Fibroblast of pulmonary artery (primary cell): Measurements from ENCODE around the gene WDR43.

Experiments used
- DNase-seq: peaks from one replicate; pipeline ENCODE4 v3.0.0-alpha.2; 2010; ENCODE audit warnings: low read depth
- H3K4me3 ChIP-seq: replicated peaks from 2 replicates; pipeline ENCODE4 v1.5.1; 2011; ENCODE audit warnings: low read depth, mild to moderate bottlenecking, control low read depth, low read length, moderate library complexity
- CTCF ChIP-seq: IDR thresholded peaks from 2 replicates; pipeline ENCODE4 v1.5.1; 2011; ENCODE audit warnings: mild to moderate bottlenecking, control low read depth, low read length, inconsistent platforms; ENCODE audit errors: missing control alignments

Gene WDR43

DNA sequence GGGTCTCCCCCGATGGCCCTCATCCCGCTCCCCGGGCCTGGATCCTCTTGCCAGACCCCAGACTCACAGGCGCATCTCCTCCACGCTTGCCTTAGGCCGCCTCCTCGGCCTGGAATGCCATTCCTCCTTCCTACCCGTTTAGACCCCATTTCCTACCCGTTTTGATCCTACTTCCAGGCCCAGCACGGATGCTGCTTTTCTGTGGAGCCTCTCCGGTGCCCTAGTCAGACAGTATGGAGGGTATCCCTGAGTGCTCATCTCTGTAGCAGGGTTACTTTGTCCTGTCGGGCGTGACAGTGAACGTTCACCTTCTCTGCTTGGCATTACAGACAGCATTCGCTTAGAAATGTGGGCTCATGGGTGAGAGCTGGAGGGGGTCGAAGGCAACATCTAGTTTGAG is 96.0 kb downstream of the WDR43 start:
- no peak for DNase-seq
- H3K4me3 ChIP-seq: no peak overlapping the region
- TF ChIP-seq CTCF: no peak

GRCh38 chr2:28991021-28991420 is 96.6 kb downstream of the WDR43 start:
- peak; percentile 55 for DNase-seq
- no peak overlapping the region for H3K4me3 ChIP-seq
- no peak for TF ChIP-seq CTCF

- TF ChIP-seq CTCF: no peak
- no peak for DNase-seq
- H3K4me3 ChIP-seq: no peak overlapping the region
These were observed 97.0 kb downstream of the WDR43 start for GRCh38 chr2:28991460-28991859.

DNA sequence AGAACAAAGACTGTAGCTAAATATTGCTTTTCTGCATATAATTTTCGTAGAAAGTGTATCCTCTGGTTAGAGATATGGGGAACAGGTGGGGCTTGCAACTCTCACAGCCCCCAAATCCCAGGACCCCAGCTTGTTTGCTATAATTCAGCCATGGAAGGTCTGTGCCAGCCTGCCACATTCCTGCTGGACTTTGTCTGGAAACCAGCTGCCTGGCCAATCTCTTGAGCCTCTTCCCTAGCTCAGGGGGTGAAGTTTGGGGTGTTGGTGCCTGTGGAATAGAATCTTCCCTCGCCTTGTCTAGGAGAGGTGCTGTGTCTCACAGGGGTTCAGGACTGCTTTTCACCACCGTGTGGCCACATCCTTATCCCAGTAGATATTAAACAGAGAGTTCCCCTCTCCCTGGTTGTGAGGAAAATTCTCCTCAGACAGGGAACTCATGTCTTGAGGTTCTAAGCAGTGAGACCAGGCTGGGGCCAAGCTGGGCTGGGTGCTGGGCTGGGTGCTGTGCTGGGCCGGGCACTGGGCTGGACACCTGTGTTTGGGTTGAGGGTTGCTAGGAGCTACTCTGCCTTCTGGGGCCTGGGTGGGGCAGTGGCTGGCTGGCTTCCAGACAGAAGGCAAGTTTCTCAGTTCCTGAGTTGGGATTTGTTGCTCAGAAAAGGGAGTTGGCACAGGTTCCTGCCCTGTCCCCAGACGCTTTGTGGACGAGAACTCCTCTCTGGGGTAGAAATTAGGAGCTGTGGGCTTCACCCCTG is 98.9 kb downstream of the WDR43 start:
- no peak overlapping the region for H3K4me3 ChIP-seq
- TF ChIP-seq CTCF: no peak
- DNase-seq: no peak

DNA sequence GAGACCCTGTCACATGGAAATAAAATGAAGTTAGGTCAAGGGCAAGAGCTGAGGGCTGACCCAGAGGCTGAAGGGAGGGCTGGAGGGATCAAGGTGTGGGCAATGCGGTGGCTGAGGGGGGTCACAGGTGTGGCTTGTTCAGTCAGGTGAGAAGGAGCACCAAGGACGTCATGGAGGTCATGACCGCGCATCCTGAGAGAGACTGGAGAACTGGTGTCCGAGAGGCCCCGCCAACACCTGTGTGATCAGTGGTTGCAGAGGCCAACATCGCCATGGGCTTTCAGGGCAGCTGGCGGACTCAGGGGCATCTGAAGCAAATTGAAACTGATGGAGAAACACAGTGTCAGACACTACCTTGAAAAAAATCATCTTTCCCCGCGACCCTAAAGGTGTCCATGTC is 99.6 kb downstream of the WDR43 start:
- DNase-seq: no peak
- H3K4me3 ChIP-seq: no peak overlapping the region
- TF ChIP-seq CTCF: no peak

DNA sequence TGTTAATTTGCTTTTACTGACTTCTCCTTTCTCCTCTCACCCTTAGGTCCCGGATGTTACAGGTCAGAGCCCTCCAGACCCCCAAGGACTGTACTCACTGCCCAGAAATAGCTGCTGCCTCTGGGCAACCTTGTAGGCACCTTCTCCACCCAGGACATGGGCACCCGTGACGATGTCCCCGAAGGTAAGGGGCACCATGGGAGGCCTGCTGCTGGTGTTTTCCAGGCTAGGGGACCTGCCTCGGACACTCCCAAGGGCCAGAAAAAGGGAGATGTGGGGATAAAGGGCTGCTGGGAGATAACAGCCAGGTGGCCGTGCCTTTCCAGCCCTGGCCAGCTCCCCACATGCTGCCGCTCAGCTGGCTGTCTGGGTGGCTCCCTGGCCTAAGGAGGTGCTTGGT is 100.2 kb downstream of the WDR43 start:
- no peak overlapping the region for H3K4me3 ChIP-seq
- DNase-seq: no peak
- no peak for TF ChIP-seq CTCF
